HepG2 (cell line): ENCODE measurements around the gene SND1. TPM values are rescaled to one million over a fixed set of nuclear protein-coding genes. Genes with fewer than 3 reads are reported as not detected.

Experiments used
- ATAC-seq: fragments of 200-7000 bp; cut with Tn5 transposase; 3 replicates; pipeline ENCODE4 v1.9.1; 2020; ENCODE audit warnings: mild to moderate bottlenecking, moderate library complexity
- BruUV-seq: library from RNA; stranded (reverse); fragments of 400-500 nt; replicated peaks from 2 replicates; lab custom pipeline; 2021; lab: Mats Ljungman, UMichigan
- CTCF ChIA-PET: fragments of 300-600 bp; formaldehyde crosslinking; extraction: SDS; loops from one replicate; lab custom pipeline; 2021; ENCODE audit warnings: low total read pairs, inconsistent platforms, low intra/inter-chr PET ratio; lab: Yijun Ruan, JAX
- POLR2A ChIA-PET: fragments of 350-600 bp; sonication (Branson Sonifier 250); formaldehyde crosslinking; loops from one replicate; lab custom pipeline; 2020; ENCODE audit warnings: antibody characterized with exemption, inconsistent platforms; lab: Yijun Ruan, JAX
- DNase-seq: peaks from one replicate; pipeline ENCODE4 v3.0.0-alpha.2; 2015; ENCODE audit warnings: low spot score
- FAIRE-seq: peaks from 3 replicates; lab custom pipeline; 2011; peaks lifted over from hg19 to GRCh38; lab: Jason Lieb, UNC
- H2AFZ ChIP-seq: one replicate; pipeline ENCODE4 v1.6.1; 2011; ENCODE audit warnings: low read length, inconsistent platforms
- H3K27ac ChIP-seq: fragments of 300-600 bp; 3 replicates; pipeline ENCODE4 v1.8.0; 2011; ENCODE audit warnings: mixed run types, mild to moderate bottlenecking, mixed read lengths, low read length, inconsistent platforms; ENCODE audit not compliant: insufficient read depth; ENCODE audit errors: extremely low read length
- H3K27me3 ChIP-seq, 2 experiments: fragments of 200-600 bp in 1 of 2; 2 replicates in 1 of 2; 3 replicates in 1 of 2; pipeline versions ENCODE4 v1.6.0 to v1.8.0; 2011; ENCODE audit warnings: low read length in 2 of 2, mild to moderate bottlenecking in 2 of 2, moderate library complexity in 2 of 2, inconsistent platforms in 1 of 2; ENCODE audit not compliant: insufficient read depth in 2 of 2, control insufficient read depth in 1 of 2
- H3K36me3 ChIP-seq, 2 experiments: fragments of 200-600 bp in 1 of 2; replicated peaks in 1 of 2; 2 replicates in 1 of 2; 3 replicates in 1 of 2; pipeline versions ENCODE4 v1.5.1 to v1.8.0; 2011; ENCODE audit warnings: low read length in 2 of 2, inconsistent platforms in 1 of 2; ENCODE audit not compliant: insufficient read depth in 2 of 2, control insufficient read depth in 1 of 2
- H3K4me1 ChIP-seq: 2 replicates; pipeline ENCODE4 v1.5.1; 2012; ENCODE audit warnings: low read length, inconsistent platforms; ENCODE audit not compliant: insufficient read depth
- H3K4me2 ChIP-seq: 2 replicates; pipeline ENCODE4 v1.6.0; 2011; ENCODE audit warnings: low read depth, low read length, inconsistent platforms
- H3K4me3 ChIP-seq, 3 experiments: fragments of 200-600 bp in 1 of 3; sonication (generic), shearing (Covaris generic) in 1 of 3; replicated peaks in 1 of 3; 2 replicates each; pipeline ENCODE4 v1.5.1; 2011 to 2016; ENCODE audit warnings: low read length in 3 of 3, inconsistent platforms in 2 of 3, low read depth in 2 of 3, mild to moderate bottlenecking in 2 of 3, control low read depth in 1 of 3, mixed read lengths in 1 of 3; ENCODE audit not compliant: insufficient read depth in 1 of 3
- H3K79me2 ChIP-seq: one replicate; pipeline ENCODE4 v1.6.1; 2011; ENCODE audit warnings: low read length, inconsistent platforms; ENCODE audit not compliant: insufficient read depth
- H3K9ac ChIP-seq: 2 replicates; pipeline ENCODE4 v1.6.0; 2011; ENCODE audit warnings: mild to moderate bottlenecking, low read depth, low read length, inconsistent platforms; ENCODE audit not compliant: insufficient read depth
- H3K9me3 ChIP-seq: 2 replicates; pipeline ENCODE4 v1.5.1; 2012; ENCODE audit warnings: mild to moderate bottlenecking, low read length
- H4K20me1 ChIP-seq: 2 replicates; pipeline ENCODE4 v1.6.0; 2011; ENCODE audit warnings: inconsistent platforms, mild to moderate bottlenecking, low read length, moderate library complexity; ENCODE audit not compliant: insufficient read depth
- AKAP8 ChIP-seq: sonication (generic); formaldehyde crosslinking; IDR thresholded peaks from 2 replicates; pipeline ENCODE4 v1.5.1; 2020; ENCODE audit warnings: mild to moderate bottlenecking, missing genetic modification reagents
- ELF1 ChIP-seq: sonication (generic); formaldehyde crosslinking; IDR thresholded peaks from 2 replicates; pipeline ENCODE4 v1.4.0; 2020; ENCODE audit warnings: missing genetic modification reagents
- NBN ChIP-seq: fragments of 450-650 bp; conservative IDR thresholded peaks from 2 replicates; pipeline ENCODE4 v1.6.1; 2017
- ZFP36L2 ChIP-seq: sonication (generic); formaldehyde crosslinking; IDR thresholded peaks from 2 replicates; pipeline ENCODE4 v1.4.0; 2020; ENCODE audit warnings: missing genetic modification reagents
- ZNF382 ChIP-seq: sonication (generic); formaldehyde crosslinking; IDR thresholded peaks from 2 replicates; pipeline ENCODE4 v1.5.0; 2020; ENCODE audit warnings: missing genetic modification reagents, mild to moderate bottlenecking, borderline replicate concordance
- ZNF687 ChIP-seq: sonication (generic); formaldehyde crosslinking; IDR thresholded peaks from 2 replicates; pipeline ENCODE4 v1.5.1; 2020; ENCODE audit warnings: mild to moderate bottlenecking, missing genetic modification reagents, moderate library complexity
- WGBS: methylation state at CpG from one replicate; pipeline ENCODE4 v1.1.6; 2017; ENCODE audit warnings: low lambda C conversion rate; 5-methylcytosine and 5-hydroxymethylcytosine counted together
- in situ Hi-C: cut with HindIII; loops from 2 replicates; pipeline ENCODE4 v1.10.0; 2017; ENCODE audit warnings: low pct_unique_long_range_greater_than_20kb; ENCODE audit not compliant: extremely low pct_ligation_motif_present
- intact Hi-C: fragments of 100-400 bp; cut with micrococcal nuclease; formaldehyde crosslinking; loops from one replicate; pipeline ENCODE4 v1.10.0; 2022; ENCODE audit not compliant: unreplicated experiment
- polyA plus RNA-seq, 8 experiments: library from polyadenylated mRNA; depleted of rRNA in 3 of 8; stranded (reverse) in 7 of 8; unstranded in 1 of 8; fragments of >200 nt; fragmentation: Illumina TruSeq in 4 of 8; extraction: Trizol in 4 of 8; gene quantifications; 2 replicates each; pipeline versions ENCODE4 v1.2.1 to v1.2.3, GENCODE V29; 2011 to 2016; ENCODE audit warnings: low read depth in 4 of 8, missing spikeins in 1 of 8, mixed read lengths in 1 of 8; ENCODE audit not compliant: insufficient read depth in 1 of 8
- total RNA-seq, 5 experiments: library from RNA; depleted of rRNA; stranded (reverse); fragments of >200 nt; fragmentation: Illumina TruSeq; extraction: Trizol; gene quantifications; 2 replicates each; pipeline ENCODE4 v1.2.3, GENCODE V29; 2016; ENCODE audit warnings: low read depth in 1 of 5

SND1 gene
- total and polyA plus RNA-seq, 2 of the 13 experiments (the other 11 are each of a cell fraction or from before 2014, with no cell fraction given): 110 to 182 TPM

GRCh38 chr7:127608446-127608845 lies 43.5 kb upstream of the SND1 start (continued):
- TF ChIP-seq NBN: no peak
- TF ChIP-seq ZNF382 (CRISPR knock-in tag): no peak
- TF ChIP-seq ZFP36L2 (CRISPR knock-in tag): no peak

GRCh38 chr7:127609297-127609696 lies 42.7 kb upstream of the SND1 start:
- H2AFZ ChIP-seq: no peak overlapping the region
- intact Hi-C loops (no loop called here), in situ Hi-C loops (no loop called here)
- WGBS: 40% methylated on average over 1 of the region's 6 CpGs
- H3K9me3 ChIP-seq: peaks cover 6% of the 10 kb centered on the region; the same call in 1 of the 2 replicates
- FAIRE-seq: no peak
- peak; percentile 48; the same call in 1 of the 2 replicates for TF ChIP-seq ELF1
- TF ChIP-seq AKAP8 (CRISPR knock-in tag): no peak
- peak; percentile 14; the same call in 1 of the 2 replicates for TF ChIP-seq ZNF687
- POLR2A ChIA-PET: no interaction called here
- H3K27me3 ChIP-seq: peaks cover 2 to 8% of the 10 kb centered on the region in 2 experiments; a peak in 2 of 5 replicates
- CTCF ChIA-PET: no interaction called here
- no peaks in the 10 kb centered on the region; a peak in 1 of 5 replicates for H3K36me3 ChIP-seq
- no peak overlapping the region for H3K9ac ChIP-seq
- no TSS peak for BruUV-seq
- H3K27ac ChIP-seq: no peak overlapping the region
- H3K4me2 ChIP-seq: 0 out of 2 replicates have a peak overlapping the region, but pooled peaks have one; percentile 24
- H3K4me3 ChIP-seq: no peak overlapping the region
- no peaks in the 10 kb centered on the region for H3K79me2 ChIP-seq
- peak; percentile 66 for ATAC-seq
- no peaks in the 10 kb centered on the region for H4K20me1 ChIP-seq
- DNase-seq: no peak
- H3K4me1 ChIP-seq: no peaks in the 10 kb centered on the region
